Suprapubic skin (tissue), 4 donors: ENCODE measurements around the gene KCNK1. TPM values are rescaled to one million over a fixed set of nuclear protein-coding genes. Genes with fewer than 3 reads are reported as not detected.
"Not testable (repeated sequence)": the region's sequence is repeated elsewhere in the genome, so short reads cannot be mapped to it uniquely, and the experiment has no call there.

Experiments used
- DNase-seq, 2 donors: peaks; one replicate each; pipeline ENCODE4 v3.0.0-alpha.2; 2019; ENCODE audit warnings: low spot score in 2 of 2
- H3K27ac ChIP-seq: fragments of 200-600 bp; sonication (generic); one replicate; pipeline ENCODE4 v1.5.1; 2019
- H3K27me3 ChIP-seq: fragments of 200-600 bp; sonication (generic); one replicate; pipeline ENCODE4 v1.5.1; 2019
- H3K36me3 ChIP-seq: fragments of 200-600 bp; sonication (generic); one replicate; pipeline ENCODE4 v1.5.1; 2019
- H3K4me1 ChIP-seq: fragments of 200-600 bp; sonication (generic); one replicate; pipeline ENCODE4 v1.5.1; 2019
- H3K4me3 ChIP-seq: fragments of 200-600 bp; sonication (generic); one replicate; pipeline ENCODE4 v1.5.1; 2019; ENCODE audit warnings: mild to moderate bottlenecking
- H3K9me3 ChIP-seq: fragments of 200-600 bp; sonication (generic); one replicate; pipeline ENCODE4 v1.5.1; 2019
- CTCF ChIP-seq, 2 donors: fragments of 200-600 bp in 1 of 2; fragments of 450-650 bp in 1 of 2; sonication (generic) in 1 of 2; IDR thresholded peaks; one replicate each; pipeline ENCODE4 v1.5.1; 2016 to 2019; ENCODE audit warnings: antibody characterized with exemption in 2 of 2, mild to moderate bottlenecking in 1 of 2, moderate library complexity in 1 of 2
- EP300 ChIP-seq: sonication (generic); formaldehyde crosslinking; IDR thresholded peaks from one replicate; pipeline ENCODE4 v1.6.1; 2017; ENCODE audit warnings: antibody characterized with exemption
- POLR2A ChIP-seq, 2 donors: fragments of 450-650 bp; IDR thresholded peaks; one replicate each; pipeline ENCODE4 v1.6.1; 2017; ENCODE audit warnings: antibody characterized with exemption in 2 of 2, mild to moderate bottlenecking in 2 of 2, moderate library complexity in 2 of 2
- POLR2AphosphoS5 ChIP-seq, 3 donors: sonication (generic); formaldehyde crosslinking; IDR thresholded peaks; one replicate each; pipeline ENCODE4 v1.6.1; 2017; ENCODE audit warnings: antibody characterized with exemption in 3 of 3
- WGBS: methylation state at CpG from one replicate; pipeline ENCODE4 v1.1.5; 2018; 5-methylcytosine and 5-hydroxymethylcytosine counted together
- total RNA-seq, 4 donors: library from RNA; depleted of rRNA; stranded (reverse); fragments of >200 nt; gene quantifications; one replicate each; pipeline ENCODE4 v1.1.0, GENCODE V29; 2016

KCNK1 gene
- total RNA-seq, 4 donors from 2014 or later: 7.5 to 18.7 (median 11.9) TPM

- H3K9me3 ChIP-seq: no peaks in the 10 kb centered on the region
- whole genome bisulfite sequencing: 27% methylated on average over 22 of the region's 36 CpGs
- no peak for TF ChIP-seq CTCF (IDR thresholded peaks at IDR 0.05)
- no peak for TF ChIP-seq POLR2AphosphoS5 (IDR thresholded peaks at IDR 0.05)
- no peak for TF ChIP-seq POLR2A (IDR thresholded peaks at IDR 0.05)
- no peak for TF ChIP-seq EP300
- peaks cover 22% of the 10 kb centered on the region for H3K4me1 ChIP-seq
- H3K4me3 ChIP-seq: peak overlapping the region; percentile 70
- peaks cover 18% of the 10 kb centered on the region for H3K27me3 ChIP-seq
- H3K36me3 ChIP-seq: no peaks in the 10 kb centered on the region
- peak overlapping the region; percentile 78 for H3K27ac ChIP-seq
- no peak for DNase-seq
Measured at GRCh38 chr1:233614743-233615521, 1.0 kb downstream of the KCNK1 start.

- DNase-seq: no peak
Measured at GRCh38 chr1:233615571-233615970, 1.7 kb downstream of the KCNK1 start.

GRCh38 chr1:233617025-233617424 lies 3.1 kb downstream of the KCNK1 start:
- H3K9me3 ChIP-seq: no peaks in the 10 kb centered on the region
- 79% methylated on average over 1 of the region's 1 CpG for WGBS
- TF ChIP-seq CTCF (IDR thresholded peaks at IDR 0.05): no peak
- no peak for TF ChIP-seq POLR2AphosphoS5 (IDR thresholded peaks at IDR 0.05)
- TF ChIP-seq POLR2A (IDR thresholded peaks at IDR 0.05): no peak
- no peak for TF ChIP-seq EP300
- peaks cover 18% of the 10 kb centered on the region for H3K27me3 ChIP-seq
- no peak for DNase-seq
- peaks cover 22% of the 10 kb centered on the region for H3K4me1 ChIP-seq
- H3K27ac ChIP-seq: no peak overlapping the region
- H3K4me3 ChIP-seq: no peak overlapping the region
- H3K36me3 ChIP-seq: no peaks in the 10 kb centered on the region

More at GRCh38 chr1:233615571-233615970, 1.7 kb downstream of the KCNK1 start:
- peaks cover 18% of the 10 kb centered on the region for H3K27me3 ChIP-seq
- peak overlapping the region; percentile 78 for H3K27ac ChIP-seq
- H3K4me1 ChIP-seq: peaks cover 22% of the 10 kb centered on the region
- no peaks in the 10 kb centered on the region for H3K36me3 ChIP-seq
- H3K4me3 ChIP-seq: peak overlapping the region; percentile 70
- WGBS: 54% methylated on average over 3 of the region's 3 CpGs
- TF ChIP-seq POLR2A (IDR thresholded peaks at IDR 0.05): no peak
- TF ChIP-seq CTCF (IDR thresholded peaks at IDR 0.05): no peak
- TF ChIP-seq POLR2AphosphoS5 (IDR thresholded peaks at IDR 0.05): no peak
- no peak for TF ChIP-seq EP300
- no peaks in the 10 kb centered on the region for H3K9me3 ChIP-seq

GRCh38 chr1:233619414-233619813 lies 5.5 kb downstream of the KCNK1 start:
- 88% methylated on average over 4 of the region's 7 CpGs for WGBS
- peaks cover 14% of the 10 kb centered on the region for H3K4me1 ChIP-seq
- peaks cover 11% of the 10 kb centered on the region for H3K27me3 ChIP-seq
- H3K36me3 ChIP-seq, H3K9me3 ChIP-seq, H3K27ac ChIP-seq, DNase-seq, H3K4me3 ChIP-seq: not testable (repeated sequence)

- H3K36me3 ChIP-seq: no peaks in the 10 kb centered on the region
- no peak overlapping the region for H3K4me3 ChIP-seq
- H3K27ac ChIP-seq: no peak overlapping the region
- TF ChIP-seq POLR2AphosphoS5 (IDR thresholded peaks at IDR 0.05): no peak
- no peak for TF ChIP-seq EP300
- no peak for TF ChIP-seq CTCF (IDR thresholded peaks at IDR 0.05)
- peaks cover 11% of the 10 kb centered on the region for H3K4me1 ChIP-seq
- DNase-seq: no peak
- WGBS: 88% methylated on average over 2 of the region's 2 CpGs
- peaks cover 5% of the 10 kb centered on the region for H3K27me3 ChIP-seq
- no peaks in the 10 kb centered on the region for H3K9me3 ChIP-seq
Measured at GRCh38 chr1:233620065-233620464, 6.2 kb downstream of the KCNK1 start.

- 83% methylated on average over 3 of the region's 3 CpGs for WGBS
- Histone ChIP-seq H3K27ac (no peak overlapping the region), H3K4me1 (no peaks in the 10 kb centered on the region), H3K27me3 (no peaks in the 10 kb centered on the region), H3K4me3 (no peak overlapping the region), H3K36me3 (no peaks in the 10 kb centered on the region), H3K9me3 (no peaks in the 10 kb centered on the region)
- TF ChIP-seq CTCF (IDR thresholded peaks at IDR 0.05) (no peak), EP300 (no peak), POLR2A (IDR thresholded peaks at IDR 0.05) (no peak), POLR2AphosphoS5 (IDR thresholded peaks at IDR 0.05) (no peak)
- no peak for DNase-seq
Measured at GRCh38 chr1:233621923-233622322, 8.0 kb downstream of the KCNK1 start.
